ENCODE data around the gene MGME1.

GRCh38 chr20:17946040-17946439, 22.8 kb upstream of the MGME1 start:
- TF ChIP-seq CTCF (IDR thresholded peaks at IDR 0.05): no peak
- no peak for TF ChIP-seq POLR2A (IDR thresholded peaks at IDR 0.05)

Measured in Peyer's patch (tissue), 4 donors.